Calu3 (cell line): Measurements from ENCODE around the gene KCNRG. TPM values are rescaled to one million over a fixed set of nuclear protein-coding genes. Genes with fewer than 3 reads are reported as not detected.
"Not testable (repeated sequence)": the region's sequence is repeated elsewhere in the genome, so short reads cannot be mapped to it uniquely, and the experiment has no call there.

Experiments
- BruUV-seq: library from RNA; stranded (reverse); fragments of 400-500 nt; replicated peaks from 2 replicates; lab custom pipeline; 2021; lab: Mats Ljungman, UMichigan
- CTCF ChIA-PET: fragments of 300-600 bp; sonication (Branson Sonifier 250); formaldehyde crosslinking; loops from one replicate; lab custom pipeline; 2022; ENCODE audit warnings: antibody characterized with exemption; lab: Charles Lee
- DNase-seq: peaks from one replicate; pipeline ENCODE4 v3.0.0; 2022
- H3K27ac Mint-ChIP-seq: one replicate; pipeline ENCODE4 v1.8.0; 2022; ENCODE audit warnings: mixed read lengths; ENCODE audit not compliant: unreplicated experiment
- H3K27me3 Mint-ChIP-seq: one replicate; pipeline ENCODE4 v1.8.0; 2022; ENCODE audit warnings: mixed read lengths; ENCODE audit not compliant: unreplicated experiment
- H3K36me3 Mint-ChIP-seq: one replicate; pipeline ENCODE4 v1.8.0; 2022; ENCODE audit warnings: mild to moderate bottlenecking, moderate library complexity, mixed read lengths; ENCODE audit not compliant: insufficient read depth, unreplicated experiment
- H3K4me1 Mint-ChIP-seq: one replicate; pipeline ENCODE4 v1.8.0; 2022; ENCODE audit warnings: mild to moderate bottlenecking, low read depth, mixed read lengths; ENCODE audit not compliant: unreplicated experiment
- H3K4me3 Mint-ChIP-seq: one replicate; pipeline ENCODE4 v1.8.0; 2022; ENCODE audit warnings: mild to moderate bottlenecking, low read depth, moderate library complexity, mixed read lengths; ENCODE audit not compliant: unreplicated experiment
- H3K9me3 Mint-ChIP-seq: one replicate; pipeline ENCODE4 v1.8.0; 2022; ENCODE audit warnings: low read depth, mixed read lengths; ENCODE audit not compliant: unreplicated experiment
- CTCF ChIP-seq: fragments of 200-600 bp; IDR thresholded peaks from one replicate; pipeline ENCODE4 v1.8.0; 2022; ENCODE audit warnings: antibody characterized with exemption; ENCODE audit not compliant: unreplicated experiment
- intact Hi-C: fragments of 100-400 bp; cut with micrococcal nuclease; formaldehyde crosslinking; loops from one replicate; pipeline ENCODE4 v1.10.0; 2022; ENCODE audit not compliant: unreplicated experiment
- total RNA-seq: library from RNA; stranded (reverse); gene quantifications from 2 replicates; pipeline ENCODE4 v1.2.3, GENCODE V29; 2022

The KCNRG gene
- total RNA-seq, 1 experiment from 2014 or later, result not detected

- Mint-ChIP-seq H3K9me3 (no peaks in the 10 kb centered on the region), H3K27me3 (no peaks in the 10 kb centered on the region), H3K4me1 (no peaks in the 10 kb centered on the region), H3K27ac (no peak overlapping the region), H3K36me3 (peaks cover 21% of the 10 kb centered on the region), H3K4me3 (no peak overlapping the region)
- DNase-seq, result no peak
- BruUV-seq, result no TSS peak
- intact Hi-C loops, result no loop called here
- CTCF ChIA-PET, result no interaction called here
- no peak for TF ChIP-seq CTCF
Observed at GRCh38 chr13:50053844-50054243, 38.6 kb downstream of the KCNRG start.

- H3K27me3 Mint-ChIP-seq, result no peaks in the 10 kb centered on the region
- intact Hi-C loops, result no loop called here
- TF ChIP-seq CTCF, result no peak
- H3K27ac Mint-ChIP-seq, result no peak overlapping the region
- DNase-seq, result no peak
- H3K36me3 Mint-ChIP-seq, result peaks cover 23% of the 10 kb centered on the region
- H3K9me3 Mint-ChIP-seq, result no peaks in the 10 kb centered on the region
- no peak overlapping the region for H3K4me3 Mint-ChIP-seq
- no peaks in the 10 kb centered on the region for H3K4me1 Mint-ChIP-seq
- BruUV-seq, result no TSS peak
- CTCF ChIA-PET, result no interaction called here
Observed at GRCh38 chr13:50055454-50055853, 40.2 kb downstream of the KCNRG start.

GRCh38 chr13:50060718-50061117 lies 45.5 kb downstream of the KCNRG start:
- no peaks in the 10 kb centered on the region for H3K4me1 Mint-ChIP-seq
- no peaks in the 10 kb centered on the region for H3K9me3 Mint-ChIP-seq
- no TSS peak for BruUV-seq
- CTCF ChIA-PET, result no interaction called here
- H3K4me3 Mint-ChIP-seq, result no peak overlapping the region
- no peak for DNase-seq
- no peak for TF ChIP-seq CTCF
- intact Hi-C loops, result no loop called here
- peaks cover 9% of the 10 kb centered on the region for H3K36me3 Mint-ChIP-seq
- H3K27me3 Mint-ChIP-seq, result no peaks in the 10 kb centered on the region
- no peak overlapping the region for H3K27ac Mint-ChIP-seq

GRCh38 chr13:50062336-50062735 lies 47.1 kb downstream of the KCNRG start:
- BruUV-seq, H3K4me1 Mint-ChIP-seq, H3K4me3 Mint-ChIP-seq, H3K36me3 Mint-ChIP-seq, CTCF ChIA-PET, DNase-seq, intact Hi-C loops, H3K27me3 Mint-ChIP-seq, H3K27ac Mint-ChIP-seq, H3K9me3 Mint-ChIP-seq: not testable (repeated sequence)

- CTCF ChIA-PET, result no interaction called here
- Mint-ChIP-seq H3K4me3 (no peak overlapping the region), H3K27me3 (no peaks in the 10 kb centered on the region), H3K9me3 (no peaks in the 10 kb centered on the region), H3K36me3 (peaks cover 5% of the 10 kb centered on the region), H3K4me1 (no peaks in the 10 kb centered on the region), H3K27ac (no peak overlapping the region)
- TF ChIP-seq CTCF, result no peak
- BruUV-seq, result no TSS peak
- intact Hi-C loops, result no loop called here
- no peak for DNase-seq
Observed at GRCh38 chr13:50065712-50066111, 50.5 kb downstream of the KCNRG start.
